ENCODE results near the gene GSE1. TPM values are rescaled to one million over a fixed set of nuclear protein-coding genes. Genes with fewer than 3 reads are reported as not detected.

Gene GSE1
- total and polyA plus RNA-seq, 9 of the 15 experiments (the other 6 are each of a cell fraction or from before 2014, with no cell fraction given), result 12.2 to 244 (median 57.9) TPM

DNA sequence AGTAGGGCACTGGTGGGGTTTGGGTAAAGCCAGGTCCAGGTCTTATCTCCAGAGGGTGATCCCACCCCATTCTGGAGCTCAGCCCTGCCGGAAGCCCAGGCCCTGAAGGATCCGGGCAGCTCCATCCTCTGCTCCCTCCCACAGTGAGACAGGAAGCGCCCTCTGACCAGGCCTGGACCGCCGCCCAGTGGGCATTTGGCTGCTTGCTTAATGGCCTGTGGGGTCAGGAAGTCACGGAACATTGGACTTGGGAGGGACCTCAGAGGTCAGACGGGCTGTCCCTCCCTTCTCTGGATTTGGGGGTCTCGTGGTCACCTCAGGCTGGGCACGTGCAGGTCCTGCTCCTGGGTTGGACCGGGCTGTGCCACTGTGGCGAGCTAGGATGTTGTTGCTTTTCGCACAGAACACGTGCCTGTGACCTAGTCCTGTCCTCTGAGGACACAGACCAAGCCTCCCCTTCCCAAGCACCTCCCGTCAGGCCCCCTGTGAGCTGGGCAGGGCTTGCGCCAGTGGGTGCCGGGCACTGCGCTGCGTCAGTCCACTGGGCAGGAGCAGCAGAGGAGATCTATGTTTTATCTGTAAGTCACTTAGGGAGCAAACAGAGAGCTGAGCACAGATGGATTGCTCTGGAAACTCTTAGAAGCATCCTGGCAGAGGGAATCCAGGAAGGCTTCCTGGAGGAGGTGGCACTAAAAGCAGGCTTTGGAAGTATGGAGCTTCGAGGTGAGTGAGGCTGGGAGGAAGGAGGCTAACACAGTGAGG is 49.4 kb upstream of the GSE1 start (continued):
- TF ChIP-seq, protein P1, sequence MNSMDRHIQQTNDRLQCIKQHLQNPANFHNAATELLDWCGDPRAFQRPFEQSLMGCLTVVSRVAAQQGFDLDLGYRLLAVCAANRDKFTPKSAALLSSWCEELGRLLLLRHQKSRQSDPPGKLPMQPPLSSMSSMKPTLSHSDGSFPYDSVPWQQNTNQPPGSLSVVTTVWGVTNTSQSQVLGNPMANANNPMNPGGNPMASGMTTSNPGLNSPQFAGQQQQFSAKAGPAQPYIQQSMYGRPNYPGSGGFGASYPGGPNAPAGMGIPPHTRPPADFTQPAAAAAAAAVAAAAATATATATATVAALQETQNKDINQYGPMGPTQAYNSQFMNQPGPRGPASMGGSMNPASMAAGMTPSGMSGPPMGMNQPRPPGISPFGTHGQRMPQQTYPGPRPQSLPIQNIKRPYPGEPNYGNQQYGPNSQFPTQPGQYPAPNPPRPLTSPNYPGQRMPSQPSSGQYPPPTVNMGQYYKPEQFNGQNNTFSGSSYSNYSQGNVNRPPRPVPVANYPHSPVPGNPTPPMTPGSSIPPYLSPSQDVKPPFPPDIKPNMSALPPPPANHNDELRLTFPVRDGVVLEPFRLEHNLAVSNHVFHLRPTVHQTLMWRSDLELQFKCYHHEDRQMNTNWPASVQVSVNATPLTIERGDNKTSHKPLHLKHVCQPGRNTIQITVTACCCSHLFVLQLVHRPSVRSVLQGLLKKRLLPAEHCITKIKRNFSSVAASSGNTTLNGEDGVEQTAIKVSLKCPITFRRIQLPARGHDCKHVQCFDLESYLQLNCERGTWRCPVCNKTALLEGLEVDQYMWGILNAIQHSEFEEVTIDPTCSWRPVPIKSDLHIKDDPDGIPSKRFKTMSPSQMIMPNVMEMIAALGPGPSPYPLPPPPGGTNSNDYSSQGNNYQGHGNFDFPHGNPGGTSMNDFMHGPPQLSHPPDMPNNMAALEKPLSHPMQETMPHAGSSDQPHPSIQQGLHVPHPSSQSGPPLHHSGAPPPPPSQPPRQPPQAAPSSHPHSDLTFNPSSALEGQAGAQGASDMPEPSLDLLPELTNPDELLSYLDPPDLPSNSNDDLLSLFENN (IDR thresholded peaks at IDR 0.05; ENCODE audit: low read depth in 2 of 2, low read length in 2 of 2), result no peak
- TF ChIP-seq ELF2 (CRISPR knock-in tag; IDR thresholded peaks at IDR 0.05) (peak; percentile 41; the same call in 1 of the 2 replicates), RBM22 (IDR thresholded peaks at IDR 0.05; ENCODE audit: low read depth, low read length, poor library complexity, severe bottlenecking) (no peak), SUPT5H (IDR thresholded peaks at IDR 0.05) (no peak), RBM14 (IDR thresholded peaks at IDR 0.05; ENCODE audit: borderline replicate concordance, insufficient read depth, low read depth, low read length) (no peak), EP400 (IDR thresholded peaks at IDR 0.05) (no peak), TAL1 (IDR thresholded peaks at IDR 0.05) (no peak), ELF1 (tag; IDR thresholded peaks at IDR 0.05) (peak; percentile 65), ZNF146 (CRISPR knock-in tag; IDR thresholded peaks at IDR 0.05; ENCODE audit: unreplicated experiment) (no peak), FOS (IDR thresholded peaks at IDR 0.05; ENCODE audit: extremely low read depth, insufficient read length) (no peak), CREM (IDR thresholded peaks at IDR 0.05; ENCODE audit: low read depth) (no peak), FOXJ2 (tag; IDR thresholded peaks at IDR 0.05) (no peak), ZC3H8 (IDR thresholded peaks at IDR 0.05) (no peak), SOX6 (IDR thresholded peaks at IDR 0.05) (peak; percentile 29; the same call in 1 of the 2 replicates), FOXA1 (IDR thresholded peaks at IDR 0.05; ENCODE audit: borderline replicate concordance) (no peak), SMARCA5 (IDR thresholded peaks at IDR 0.05) (0 out of 2 replicates have a peak, but pooled peaks have one; percentile 78), CSDE1 (IDR thresholded peaks at IDR 0.05) (no peak), ZC3H4 (CRISPR knock-in tag; IDR thresholded peaks at IDR 0.05; ENCODE audit: borderline replicate concordance) (no peak), L3MBTL2 (IDR thresholded peaks at IDR 0.05) (no peak), SAFB (IDR thresholded peaks at IDR 0.05; ENCODE audit: borderline replicate concordance, low read depth, low read length) (no peak), ZNF134 (CRISPR knock-in tag; conservative IDR thresholded peaks at IDR 0.05) (no peak), ETV5 (CRISPR knock-in tag; IDR thresholded peaks at IDR 0.05; ENCODE audit: low read depth) (peak; percentile 96), SRF (CRISPR knock-in tag; IDR thresholded peaks at IDR 0.05) (peak in 1 of 2 experiments; percentile 65; a peak in 1 of 4 replicates), MEIS2 (IDR thresholded peaks at IDR 0.05; ENCODE audit: partially characterized antibody) (no peak), ZNF57 (CRISPR knock-in tag; IDR thresholded peaks at IDR 0.05) (no peak), HNRNPH1 (optimal IDR thresholded peaks at IDR 0.05; ENCODE audit: low read depth, low read length) (no peak)
- TF ChIP-seq, protein P2, sequence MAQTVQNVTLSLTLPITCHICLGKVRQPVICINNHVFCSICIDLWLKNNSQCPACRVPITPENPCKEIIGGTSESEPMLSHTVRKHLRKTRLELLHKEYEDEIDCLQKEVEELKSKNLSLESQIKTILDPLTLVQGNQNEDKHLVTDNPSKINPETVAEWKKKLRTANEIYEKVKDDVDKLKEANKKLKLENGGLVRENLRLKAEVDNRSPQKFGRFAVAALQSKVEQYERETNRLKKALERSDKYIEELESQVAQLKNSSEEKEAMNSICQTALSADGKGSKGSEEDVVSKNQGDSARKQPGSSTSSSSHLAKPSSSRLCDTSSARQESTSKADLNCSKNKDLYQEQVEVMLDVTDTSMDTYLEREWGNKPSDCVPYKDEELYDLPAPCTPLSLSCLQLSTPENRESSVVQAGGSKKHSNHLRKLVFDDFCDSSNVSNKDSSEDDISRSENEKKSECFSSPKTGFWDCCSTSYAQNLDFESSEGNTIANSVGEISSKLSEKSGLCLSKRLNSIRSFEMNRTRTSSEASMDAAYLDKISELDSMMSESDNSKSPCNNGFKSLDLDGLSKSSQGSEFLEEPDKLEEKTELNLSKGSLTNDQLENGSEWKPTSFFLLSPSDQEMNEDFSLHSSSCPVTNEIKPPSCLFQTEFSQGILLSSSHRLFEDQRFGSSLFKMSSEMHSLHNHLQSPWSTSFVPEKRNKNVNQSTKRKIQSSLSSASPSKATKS (CRISPR knock-in tag; IDR thresholded peaks at IDR 0.05), result no peak
